ENCODE measurements around the gene AOC1.
"Not testable (repeated sequence)": the region's sequence is repeated elsewhere in the genome, so short reads cannot be mapped to it uniquely, and the experiment has no call there.

Gene AOC1

DNA sequence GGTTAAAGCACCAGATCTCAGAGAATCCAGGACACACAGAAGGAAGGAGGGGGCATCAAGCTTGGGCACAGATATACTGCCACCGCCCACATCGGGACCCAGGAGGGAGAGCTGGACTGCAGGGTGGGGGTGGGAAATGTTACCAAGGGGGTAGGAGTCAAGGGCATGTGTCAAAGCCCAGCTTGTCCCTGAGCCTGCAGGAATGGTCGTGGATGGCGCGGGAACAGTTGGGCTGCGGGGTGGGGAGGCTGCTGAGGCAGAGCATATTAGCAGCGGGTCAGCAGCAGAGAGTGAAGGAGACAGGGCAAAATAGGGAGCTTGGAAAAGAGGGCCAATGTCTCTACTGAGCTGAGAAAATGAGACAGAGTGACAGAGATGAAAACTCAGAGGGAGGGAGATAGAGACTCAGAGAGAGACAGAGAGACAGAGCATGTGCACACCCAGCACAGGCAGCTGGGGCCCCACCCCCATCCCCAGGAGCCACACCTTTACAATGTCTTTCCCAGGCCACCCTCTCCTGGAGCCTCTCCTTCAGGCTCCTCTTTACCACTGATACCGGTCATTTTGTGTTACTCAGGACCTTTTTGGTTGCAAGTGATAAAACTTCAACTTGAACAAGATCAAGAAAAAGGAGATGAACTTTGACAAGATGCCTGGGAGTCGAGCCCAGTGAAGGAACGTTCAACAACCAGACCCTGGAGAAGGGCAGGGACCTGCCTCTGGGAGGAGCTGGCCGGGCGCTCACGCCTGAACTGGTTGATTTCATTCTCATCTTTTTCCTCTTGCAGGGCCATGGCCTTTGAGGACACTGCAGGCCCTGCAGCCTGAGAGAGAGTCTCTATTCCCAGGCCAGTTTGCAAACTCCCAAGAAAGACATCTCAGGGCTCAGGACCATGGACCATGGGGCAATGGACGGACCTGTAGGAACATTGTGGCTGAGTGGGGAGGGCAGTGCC lies 50.0 kb downstream of the AOC1 start:
- no peak overlapping the region for H3K27ac Mint-ChIP-seq
- H3K4me1 Mint-ChIP-seq = peaks cover 37% of the 10 kb centered on the region
- no peaks in the 10 kb centered on the region for H3K36me3 Mint-ChIP-seq (ENCODE audit: low read depth)
- H3K9me3 Mint-ChIP-seq = no peaks in the 10 kb centered on the region
- no peak for DNase-seq
- TF ChIP-seq, protein P1, sequence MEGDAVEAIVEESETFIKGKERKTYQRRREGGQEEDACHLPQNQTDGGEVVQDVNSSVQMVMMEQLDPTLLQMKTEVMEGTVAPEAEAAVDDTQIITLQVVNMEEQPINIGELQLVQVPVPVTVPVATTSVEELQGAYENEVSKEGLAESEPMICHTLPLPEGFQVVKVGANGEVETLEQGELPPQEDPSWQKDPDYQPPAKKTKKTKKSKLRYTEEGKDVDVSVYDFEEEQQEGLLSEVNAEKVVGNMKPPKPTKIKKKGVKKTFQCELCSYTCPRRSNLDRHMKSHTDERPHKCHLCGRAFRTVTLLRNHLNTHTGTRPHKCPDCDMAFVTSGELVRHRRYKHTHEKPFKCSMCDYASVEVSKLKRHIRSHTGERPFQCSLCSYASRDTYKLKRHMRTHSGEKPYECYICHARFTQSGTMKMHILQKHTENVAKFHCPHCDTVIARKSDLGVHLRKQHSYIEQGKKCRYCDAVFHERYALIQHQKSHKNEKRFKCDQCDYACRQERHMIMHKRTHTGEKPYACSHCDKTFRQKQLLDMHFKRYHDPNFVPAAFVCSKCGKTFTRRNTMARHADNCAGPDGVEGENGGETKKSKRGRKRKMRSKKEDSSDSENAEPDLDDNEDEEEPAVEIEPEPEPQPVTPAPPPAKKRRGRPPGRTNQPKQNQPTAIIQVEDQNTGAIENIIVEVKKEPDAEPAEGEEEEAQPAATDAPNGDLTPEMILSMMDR (IDR thresholded peaks at IDR 0.05) = no peak
- peaks cover 25% of the 10 kb centered on the region for H3K27me3 Mint-ChIP-seq (ENCODE audit: low read depth, poor library complexity)
- H3K4me3 Mint-ChIP-seq = no peak overlapping the region

DNA sequence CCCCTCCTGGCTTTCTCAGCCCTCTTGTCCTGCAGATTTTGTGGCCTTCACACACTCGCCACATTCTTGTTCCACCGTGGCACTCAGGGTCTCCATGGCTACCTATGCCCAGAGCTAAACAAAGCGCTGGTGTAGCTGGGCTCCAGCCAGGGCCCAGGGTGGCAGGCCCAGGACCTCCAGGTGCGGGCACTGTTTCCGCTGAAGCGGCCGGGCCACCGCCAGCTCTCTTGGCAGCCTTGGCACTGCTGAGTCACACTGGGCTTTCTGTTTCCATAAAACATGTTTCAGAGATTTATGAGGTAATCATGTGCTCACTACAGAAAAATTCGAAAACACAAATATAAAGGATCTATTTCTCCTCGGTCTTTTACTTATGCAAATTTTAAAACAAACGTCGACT lies 51.3 kb downstream of the AOC1 start:
- no peak overlapping the region for H3K4me3 Mint-ChIP-seq
- H3K27me3 Mint-ChIP-seq (ENCODE audit: low read depth, poor library complexity) = peaks cover 24% of the 10 kb centered on the region
- DNase-seq = no peak
- H3K27ac Mint-ChIP-seq = no peak overlapping the region
- H3K9me3 Mint-ChIP-seq = no peaks in the 10 kb centered on the region
- TF ChIP-seq, protein P1 (IDR thresholded peaks at IDR 0.05) = no peak
- no peaks in the 10 kb centered on the region for H3K36me3 Mint-ChIP-seq (ENCODE audit: low read depth)
- peaks cover 26% of the 10 kb centered on the region for H3K4me1 Mint-ChIP-seq

DNA sequence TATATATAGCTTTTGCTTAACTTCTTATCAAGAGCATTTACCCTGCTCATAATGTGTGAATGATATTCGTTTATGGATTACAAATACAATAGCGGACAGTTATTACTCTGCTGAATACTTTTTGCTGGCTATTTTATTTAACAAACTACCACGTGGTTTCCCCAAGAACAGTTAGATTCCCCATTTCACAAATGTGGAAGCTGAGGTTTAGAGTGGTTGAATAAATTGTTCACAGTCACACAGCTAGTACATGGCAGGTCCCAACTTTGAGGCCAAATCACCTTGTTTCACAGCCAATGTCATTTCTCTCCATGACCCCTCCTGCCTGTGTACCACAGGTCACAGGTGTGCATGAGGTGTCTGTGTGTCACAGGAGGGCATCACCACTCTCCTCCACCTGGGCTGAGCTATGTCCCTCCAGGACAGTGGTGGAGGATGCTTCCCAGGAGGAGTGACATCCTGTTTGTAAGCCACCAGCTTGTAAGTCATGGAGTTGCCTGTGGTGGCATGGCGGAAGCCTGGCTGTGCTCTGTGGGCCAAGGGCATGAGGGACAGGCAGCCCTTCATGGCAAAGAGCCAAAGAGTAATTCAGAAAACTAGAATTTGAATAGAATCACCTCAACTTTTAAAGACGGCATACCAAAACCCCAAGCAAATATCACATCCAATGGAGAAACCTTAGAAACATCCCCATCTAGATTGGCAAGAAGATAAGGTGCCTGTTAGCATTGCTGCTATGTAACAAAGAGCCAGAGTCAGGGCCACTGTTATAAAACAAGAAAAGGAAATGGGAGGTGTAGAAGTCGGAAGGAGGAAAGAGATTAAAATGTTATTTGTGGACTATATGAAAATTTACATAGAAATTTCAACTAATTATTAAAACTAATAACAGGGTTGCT lies 51.9 kb downstream of the AOC1 start:
- no peak overlapping the region for H3K4me3 Mint-ChIP-seq
- H3K27ac Mint-ChIP-seq = no peak overlapping the region
- peaks cover 26% of the 10 kb centered on the region for H3K4me1 Mint-ChIP-seq
- TF ChIP-seq, protein P1 (IDR thresholded peaks at IDR 0.05) = no peak
- no peaks in the 10 kb centered on the region for H3K36me3 Mint-ChIP-seq (ENCODE audit: low read depth)
- no peaks in the 10 kb centered on the region for H3K9me3 Mint-ChIP-seq
- no peak for DNase-seq
- H3K27me3 Mint-ChIP-seq (ENCODE audit: low read depth, poor library complexity) = peaks cover 23% of the 10 kb centered on the region

DNA sequence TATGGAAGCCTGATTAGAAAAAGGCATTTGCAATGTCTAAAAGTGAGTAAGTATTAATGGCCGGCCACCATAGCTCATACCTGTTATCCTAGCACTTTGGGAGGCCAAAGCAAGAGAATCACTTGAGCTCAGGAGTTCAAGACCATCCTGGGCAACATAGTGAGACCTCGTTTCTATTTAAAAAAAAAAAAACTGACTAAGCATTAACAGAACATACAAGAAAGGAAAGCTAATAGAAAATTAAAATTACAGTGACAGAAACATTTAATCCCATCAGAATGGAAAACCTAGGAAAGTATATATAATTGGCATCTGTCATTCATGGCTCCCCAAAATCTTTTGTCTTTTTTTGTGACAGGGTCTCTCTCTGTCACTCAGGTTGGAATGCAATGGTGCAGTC lies 55.9 kb downstream of the AOC1 start:
- TF ChIP-seq, protein P1 (IDR thresholded peaks at IDR 0.05) = no peak
- DNase-seq = no peak
- no peaks in the 10 kb centered on the region for H3K36me3 Mint-ChIP-seq (ENCODE audit: low read depth)
- H3K27me3 Mint-ChIP-seq (ENCODE audit: low read depth, poor library complexity) = peaks cover 43% of the 10 kb centered on the region
- no peaks in the 10 kb centered on the region for H3K9me3 Mint-ChIP-seq
- no peak overlapping the region for H3K4me3 Mint-ChIP-seq
- H3K4me1 Mint-ChIP-seq = peaks cover 7% of the 10 kb centered on the region
- H3K27ac Mint-ChIP-seq = no peak overlapping the region

DNA sequence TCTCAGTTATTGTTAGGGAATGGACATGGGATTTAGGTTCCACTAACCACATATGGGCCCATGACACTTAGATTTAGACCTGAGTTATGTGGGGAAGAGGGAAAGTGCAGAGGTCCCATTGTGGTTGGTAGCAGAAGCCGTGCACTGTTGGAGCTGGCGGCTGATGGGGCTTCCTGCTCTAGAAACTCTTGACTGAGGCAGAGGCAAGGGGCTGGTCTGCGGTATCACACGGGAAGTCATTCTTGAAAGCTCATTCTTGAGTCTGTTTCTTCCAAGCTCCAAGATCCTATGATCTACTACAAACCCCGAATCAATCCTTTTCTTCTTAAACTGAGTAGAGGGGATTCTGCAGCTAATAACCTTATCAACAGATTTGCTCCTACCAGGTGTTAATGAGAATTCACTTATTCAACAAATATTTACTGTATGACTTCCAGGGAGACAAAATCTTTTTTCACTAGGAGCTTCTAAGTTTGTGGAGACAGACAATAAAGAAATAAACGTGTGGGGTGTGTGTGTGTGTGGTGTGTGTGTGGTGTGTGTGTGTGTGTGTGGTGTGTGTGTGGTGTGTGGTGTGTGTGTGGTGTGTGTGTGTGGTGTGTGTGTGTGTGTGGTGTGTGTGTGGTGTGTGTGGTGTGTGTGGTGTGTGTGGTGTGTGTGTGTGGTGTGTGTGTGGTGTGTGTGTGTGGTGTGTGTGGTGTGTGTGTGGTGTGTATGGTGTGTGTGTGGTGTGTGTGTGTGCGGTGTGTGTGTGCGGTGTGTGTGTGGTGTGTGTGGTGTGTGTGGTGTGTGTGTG lies 57.1 kb downstream of the AOC1 start:
- Mint-ChIP-seq H3K36me3 (ENCODE audit: low read depth) (no peaks in the 10 kb centered on the region), H3K27ac (no peak overlapping the region), H3K4me1 (peaks cover 7% of the 10 kb centered on the region), H3K9me3 (no peaks in the 10 kb centered on the region), H3K4me3 (no peak overlapping the region), H3K27me3 (ENCODE audit: low read depth, poor library complexity) (peaks cover 48% of the 10 kb centered on the region)
- no peak for DNase-seq
- TF ChIP-seq, protein P1 (IDR thresholded peaks at IDR 0.05) = no peak

DNA sequence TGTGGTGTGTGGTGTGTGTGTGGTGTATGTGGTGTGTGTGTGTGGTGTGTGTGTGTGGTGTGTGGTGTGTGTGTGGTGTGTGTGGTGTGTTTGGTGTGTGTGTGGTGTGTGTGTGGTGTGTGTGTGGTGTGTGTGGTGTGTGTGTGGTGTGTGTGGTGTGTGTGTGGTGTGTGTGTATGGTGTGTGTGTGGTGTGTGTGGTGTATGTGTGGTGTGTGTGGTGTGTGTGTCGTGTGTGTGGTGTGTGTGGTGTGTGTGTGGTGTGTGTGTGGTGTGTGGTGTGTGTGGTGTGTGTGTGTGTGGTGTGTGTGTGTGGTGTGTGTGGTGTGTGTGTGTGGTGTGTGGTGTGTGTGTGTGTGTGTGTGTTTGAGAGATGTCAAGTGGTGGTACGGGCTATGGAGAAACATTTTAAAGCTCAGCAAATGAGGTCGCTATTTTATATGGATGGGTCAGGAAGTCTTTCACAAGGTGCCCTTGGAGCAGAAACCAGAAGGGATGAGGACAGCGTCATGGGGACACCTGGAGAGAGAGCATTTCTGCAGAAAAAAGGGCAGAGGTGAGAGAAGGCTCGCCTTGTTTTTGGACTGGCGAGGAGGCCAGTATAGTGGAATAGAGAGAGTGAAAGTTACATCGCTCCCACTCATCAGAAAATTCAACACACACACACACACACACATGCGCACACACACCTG lies 58.1 kb downstream of the AOC1 start:
- H3K9me3 Mint-ChIP-seq; DNase-seq; H3K4me1 Mint-ChIP-seq; H3K4me3 Mint-ChIP-seq; H3K36me3 Mint-ChIP-seq (ENCODE audit: low read depth): not testable (repeated sequence)
- Mint-ChIP-seq H3K27me3 (ENCODE audit: low read depth, poor library complexity) (peaks cover 49% of the 10 kb centered on the region), H3K27ac (peak overlapping the region; percentile 6)

All from nephron progenitor cell (in vitro differentiated cells).